ENCODE measurements around the gene GET3.

The GET3 gene

GRCh38 chr19:12767150-12767549, 29.9 kb downstream of the GET3 start:
- H3K4me1 ChIP-seq (ENCODE audit: insufficient read depth, low read length) = peaks cover 9% of the 10 kb centered on the region
- H4K20me1 ChIP-seq (ENCODE audit: insufficient read depth, low read length) = no peaks in the 10 kb centered on the region
- TF ChIP-seq EZH2 (IDR thresholded peaks at IDR 0.05; ENCODE audit: borderline replicate concordance, low read depth, low read length, severe bottlenecking) (no peak), CTCF (IDR thresholded peaks at IDR 0.05; ENCODE audit: borderline replicate concordance, extremely low read depth, low read length, poor library complexity, severe bottlenecking) (no peak)
- DNase-seq = no peak
- no peak overlapping the region for H3K27ac ChIP-seq (ENCODE audit: low read length)
- no peak overlapping the region for H2AFZ ChIP-seq (ENCODE audit: low read depth, low read length)
- no peak for ATAC-seq (ENCODE audit: insufficient read depth, low read depth)
- no peaks in the 10 kb centered on the region for H3K9me3 ChIP-seq (ENCODE audit: insufficient read depth, low read length, severe bottlenecking)
- no peak overlapping the region for H3K4me2 ChIP-seq (ENCODE audit: insufficient read depth, low read length)
- H3K79me2 ChIP-seq (ENCODE audit: insufficient read depth, low read length) = no peaks in the 10 kb centered on the region
- no peaks in the 10 kb centered on the region for H3K27me3 ChIP-seq (ENCODE audit: insufficient read depth, low read length, poor library complexity)
- no peaks in the 10 kb centered on the region for H3K36me3 ChIP-seq (ENCODE audit: insufficient read depth, low read length)
- H3K9ac ChIP-seq (ENCODE audit: low read depth, low read length) = no peak overlapping the region
- no peak overlapping the region for H3K4me3 ChIP-seq (ENCODE audit: low read depth in 1 of 2, low read length in 2 of 2)

GRCh38 chr19:12767666-12768065, 30.4 kb downstream of the GET3 start:
- TF ChIP-seq CTCF (IDR thresholded peaks at IDR 0.05; ENCODE audit: borderline replicate concordance, extremely low read depth, low read length, poor library complexity, severe bottlenecking) (no peak), EZH2 (IDR thresholded peaks at IDR 0.05; ENCODE audit: borderline replicate concordance, low read depth, low read length, severe bottlenecking) (no peak)
- Histone ChIP-seq H3K4me2 (ENCODE audit: insufficient read depth, low read length) (no peak overlapping the region), H3K79me2 (ENCODE audit: insufficient read depth, low read length) (no peaks in the 10 kb centered on the region), H3K4me3 (ENCODE audit: low read depth in 1 of 2, low read length in 2 of 2) (no peak overlapping the region), H3K36me3 (ENCODE audit: insufficient read depth, low read length) (no peaks in the 10 kb centered on the region), H3K9ac (ENCODE audit: low read depth, low read length) (no peak overlapping the region), H3K27me3 (ENCODE audit: insufficient read depth, low read length, poor library complexity) (no peaks in the 10 kb centered on the region), H4K20me1 (ENCODE audit: insufficient read depth, low read length) (no peaks in the 10 kb centered on the region), H2AFZ (ENCODE audit: low read depth, low read length) (no peak overlapping the region), H3K27ac (ENCODE audit: low read length) (no peak overlapping the region), H3K9me3 (ENCODE audit: insufficient read depth, low read length, severe bottlenecking) (no peaks in the 10 kb centered on the region), H3K4me1 (ENCODE audit: insufficient read depth, low read length) (peaks cover 9% of the 10 kb centered on the region)
- no peak for DNase-seq
- ATAC-seq (ENCODE audit: insufficient read depth, low read depth) = no peak

GRCh38 chr19:12769689-12770088, 32.4 kb downstream of the GET3 start:
- no peaks in the 10 kb centered on the region for H3K36me3 ChIP-seq (ENCODE audit: insufficient read depth, low read length)
- no peaks in the 10 kb centered on the region for H4K20me1 ChIP-seq (ENCODE audit: insufficient read depth, low read length)
- no peak overlapping the region for H3K4me3 ChIP-seq (ENCODE audit: low read depth in 1 of 2, low read length in 2 of 2)
- no peak for DNase-seq
- no peaks in the 10 kb centered on the region for H3K27me3 ChIP-seq (ENCODE audit: insufficient read depth, low read length, poor library complexity)
- H3K79me2 ChIP-seq (ENCODE audit: insufficient read depth, low read length) = no peaks in the 10 kb centered on the region
- H3K27ac ChIP-seq (ENCODE audit: low read length) = no peak overlapping the region
- TF ChIP-seq CTCF (IDR thresholded peaks at IDR 0.05; ENCODE audit: borderline replicate concordance, extremely low read depth, low read length, poor library complexity, severe bottlenecking) (no peak), EZH2 (IDR thresholded peaks at IDR 0.05; ENCODE audit: borderline replicate concordance, low read depth, low read length, severe bottlenecking) (no peak)
- H3K9me3 ChIP-seq (ENCODE audit: insufficient read depth, low read length, severe bottlenecking) = no peaks in the 10 kb centered on the region
- no peak overlapping the region for H3K4me2 ChIP-seq (ENCODE audit: insufficient read depth, low read length)
- no peak overlapping the region for H2AFZ ChIP-seq (ENCODE audit: low read depth, low read length)
- no peak for ATAC-seq (ENCODE audit: insufficient read depth, low read depth)
- H3K9ac ChIP-seq (ENCODE audit: low read depth, low read length) = no peak overlapping the region
- peaks cover 11% of the 10 kb centered on the region for H3K4me1 ChIP-seq (ENCODE audit: insufficient read depth, low read length)

- H3K4me2 ChIP-seq (ENCODE audit: insufficient read depth, low read length) = no peak overlapping the region
- H3K9ac ChIP-seq (ENCODE audit: low read depth, low read length) = no peak overlapping the region
- no peaks in the 10 kb centered on the region for H3K9me3 ChIP-seq (ENCODE audit: insufficient read depth, low read length, severe bottlenecking)
- no peaks in the 10 kb centered on the region for H3K27me3 ChIP-seq (ENCODE audit: insufficient read depth, low read length, poor library complexity)
- DNase-seq = no peak
- H3K4me1 ChIP-seq (ENCODE audit: insufficient read depth, low read length) = peaks cover 14% of the 10 kb centered on the region
- TF ChIP-seq EZH2 (IDR thresholded peaks at IDR 0.05; ENCODE audit: borderline replicate concordance, low read depth, low read length, severe bottlenecking) = no peak
- TF ChIP-seq CTCF (IDR thresholded peaks at IDR 0.05; ENCODE audit: borderline replicate concordance, extremely low read depth, low read length, poor library complexity, severe bottlenecking) = no peak
- no peak for ATAC-seq (ENCODE audit: insufficient read depth, low read depth)
- H3K36me3 ChIP-seq (ENCODE audit: insufficient read depth, low read length) = no peaks in the 10 kb centered on the region
- no peaks in the 10 kb centered on the region for H4K20me1 ChIP-seq (ENCODE audit: insufficient read depth, low read length)
- no peak overlapping the region for H3K27ac ChIP-seq (ENCODE audit: low read length)
- H3K79me2 ChIP-seq (ENCODE audit: insufficient read depth, low read length) = no peaks in the 10 kb centered on the region
- H3K4me3 ChIP-seq (ENCODE audit: low read depth in 1 of 2, low read length in 2 of 2) = no peak overlapping the region
- no peak overlapping the region for H2AFZ ChIP-seq (ENCODE audit: low read depth, low read length)
Observed at GRCh38 chr19:12770922-12771321, 33.6 kb downstream of the GET3 start.

Measured in DND-41 (cell line).